Osteoblast (primary cell): Measurements from ENCODE around the gene HOXB3. TPM values are rescaled to one million over a fixed set of nuclear protein-coding genes. Genes with fewer than 3 reads are reported as not detected.

Source experiments
- DNase-seq: peaks from one replicate; pipeline ENCODE4 v3.0.0; 2011; ENCODE audit warnings: low spot score, mixed read lengths; ENCODE audit not compliant: insufficient read length; ENCODE audit errors: missing footprints
- H2AFZ ChIP-seq: 2 replicates; pipeline ENCODE4 v1.6.0; 2011; ENCODE audit warnings: mild to moderate bottlenecking, low read length
- H3K27ac ChIP-seq: 2 replicates; pipeline ENCODE4 v1.5.1; 2011; ENCODE audit warnings: mild to moderate bottlenecking, low read depth, low read length, moderate library complexity
- H3K27me3 ChIP-seq: 2 replicates; pipeline ENCODE4 v1.6.0; 2012; ENCODE audit warnings: mild to moderate bottlenecking, control low read depth, inconsistent platforms, low read length, moderate library complexity; ENCODE audit not compliant: insufficient read depth
- H3K36me3 ChIP-seq: 2 replicates; pipeline ENCODE4 v1.5.1; 2011; ENCODE audit warnings: mild to moderate bottlenecking, low read length, control low read depth, moderate library complexity; ENCODE audit not compliant: insufficient read depth
- H3K4me1 ChIP-seq: 2 replicates; pipeline ENCODE4 v1.5.1; 2011; ENCODE audit warnings: mild to moderate bottlenecking, low read length, control low read depth, moderate library complexity; ENCODE audit not compliant: insufficient read depth
- H3K4me2 ChIP-seq: 2 replicates; pipeline ENCODE4 v1.6.0; 2011; ENCODE audit warnings: mild to moderate bottlenecking, low read length; ENCODE audit not compliant: insufficient read depth
- H3K4me3 ChIP-seq: fragments of 200-600 bp; sonication (generic); 3 replicates; pipeline ENCODE4 v1.5.1; 2012; ENCODE audit warnings: mild to moderate bottlenecking, low read length, inconsistent platforms; ENCODE audit not compliant: insufficient read depth
- H3K79me2 ChIP-seq: 2 replicates; pipeline ENCODE4 v1.6.0; 2012; ENCODE audit warnings: mild to moderate bottlenecking, low read length, control low read depth, inconsistent platforms; ENCODE audit not compliant: insufficient read depth
- H3K9me3 ChIP-seq: 2 replicates; pipeline ENCODE4 v1.5.1; 2011; ENCODE audit warnings: low read depth, low read length, control low read depth
- H4K20me1 ChIP-seq: 2 replicates; pipeline ENCODE4 v1.6.0; 2012; ENCODE audit warnings: mild to moderate bottlenecking, low read length, control low read depth; ENCODE audit not compliant: insufficient read depth
- CTCF ChIP-seq: IDR thresholded peaks from 2 replicates; pipeline ENCODE4 v1.5.1; 2011; ENCODE audit warnings: mild to moderate bottlenecking, low read depth, low read length, moderate library complexity; ENCODE audit errors: extremely low read depth
- total RNA-seq: library from RNA; depleted of rRNA; stranded (reverse); fragments of >200 nt; gene quantifications from 2 replicates; pipeline ENCODE4 v1.2.3, GENCODE V29; 2012

Gene HOXB3
- total RNA-seq, 1 donor, result 1.8 TPM

- H3K79me2 ChIP-seq, result no peaks in the 10 kb centered on the region
- H3K4me3 ChIP-seq, result no peak overlapping the region
- TF ChIP-seq CTCF, result no peak
- H3K27me3 ChIP-seq, result peaks cover 95% of the 10 kb centered on the region
- H3K27ac ChIP-seq, result no peak overlapping the region
- H3K9me3 ChIP-seq, result no peaks in the 10 kb centered on the region
- no peak overlapping the region for H2AFZ ChIP-seq
- DNase-seq, result no peak
- no peaks in the 10 kb centered on the region for H4K20me1 ChIP-seq
- H3K4me1 ChIP-seq, result no peaks in the 10 kb centered on the region
- H3K4me2 ChIP-seq, result no peak overlapping the region
- no peaks in the 10 kb centered on the region for H3K36me3 ChIP-seq
Measured at GRCh38 chr17:48592057-48592514, 2.0 kb upstream of the HOXB3 start.

DNA sequence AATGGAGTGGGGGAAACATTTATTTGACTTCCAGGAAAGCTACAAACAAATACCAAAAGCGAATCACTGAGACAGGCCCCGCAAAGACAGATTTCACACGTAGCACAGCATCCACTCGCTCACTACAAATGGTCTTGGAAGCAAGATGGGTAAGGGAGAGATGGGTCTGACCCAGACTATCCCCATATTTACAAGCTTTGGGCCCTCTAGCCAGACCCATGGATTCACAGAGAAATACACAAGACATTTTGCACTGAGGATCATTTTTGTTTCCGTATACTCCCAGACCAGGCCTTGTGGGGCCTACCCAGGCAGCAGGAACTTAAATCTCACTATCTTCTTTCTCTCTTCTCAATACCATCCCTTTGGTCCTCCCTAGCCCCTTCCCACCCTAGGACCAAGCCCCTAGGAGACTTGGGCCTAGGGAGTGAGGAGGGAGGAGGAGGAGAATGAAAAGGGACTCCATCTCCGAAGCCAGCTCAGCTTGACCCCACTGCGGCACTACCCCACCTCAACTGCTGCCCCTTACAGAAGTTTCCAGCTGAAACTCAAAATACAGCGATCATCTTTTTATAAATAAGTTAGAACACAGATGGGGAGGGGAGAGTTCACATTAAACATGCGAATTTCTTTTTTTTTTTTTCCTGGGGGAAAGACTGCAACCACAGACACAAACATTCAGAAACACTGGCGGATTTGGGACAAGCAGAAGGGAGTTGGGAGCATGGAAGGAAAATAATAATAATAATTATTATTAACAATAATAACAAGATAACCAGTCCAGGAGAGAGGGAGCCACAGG is 1.4 kb upstream of the HOXB3 start:
- Histone ChIP-seq H3K27me3 (peaks cover 95% of the 10 kb centered on the region), H2AFZ (no peak overlapping the region), H3K4me1 (no peaks in the 10 kb centered on the region), H3K4me3 (no peak overlapping the region), H3K27ac (no peak overlapping the region), H4K20me1 (no peaks in the 10 kb centered on the region), H3K4me2 (no peak overlapping the region), H3K36me3 (no peaks in the 10 kb centered on the region), H3K9me3 (no peaks in the 10 kb centered on the region), H3K79me2 (no peaks in the 10 kb centered on the region)
- TF ChIP-seq CTCF, result no peak
- no peak for DNase-seq

DNA sequence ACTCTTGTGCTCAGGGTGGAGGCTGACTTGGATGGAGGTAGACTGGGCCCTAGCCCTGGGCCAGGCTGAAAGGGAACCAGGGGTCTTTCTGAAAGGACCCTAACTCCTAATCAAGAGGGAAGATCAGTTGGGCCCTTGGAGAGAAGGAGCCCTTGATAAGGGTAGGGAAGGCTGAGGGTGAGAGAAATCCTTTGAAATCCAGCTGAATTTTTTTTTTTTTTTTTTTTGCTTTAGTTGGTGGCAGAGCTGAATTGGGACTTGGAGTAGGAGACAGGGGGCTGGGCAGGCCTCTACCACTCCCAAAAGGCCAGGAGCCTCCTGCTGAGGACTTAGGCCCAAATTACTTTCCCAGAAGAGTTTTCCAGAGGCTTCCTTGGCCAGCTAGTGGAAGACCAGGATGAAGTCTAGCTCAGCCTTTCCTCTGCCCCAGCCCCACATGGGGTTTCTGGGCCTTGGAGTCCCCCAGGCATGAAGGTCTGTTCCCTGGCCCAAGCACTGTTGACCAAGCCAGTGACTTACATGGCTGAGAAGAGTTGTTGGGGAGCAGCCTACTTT is 643 bp upstream of the HOXB3 start:
- Histone ChIP-seq H3K4me3 (no peak overlapping the region), H3K36me3 (no peaks in the 10 kb centered on the region), H2AFZ (no peak overlapping the region), H3K79me2 (no peaks in the 10 kb centered on the region), H3K9me3 (no peaks in the 10 kb centered on the region), H3K4me1 (peaks cover 6% of the 10 kb centered on the region), H4K20me1 (no peaks in the 10 kb centered on the region), H3K27me3 (peaks cover 95% of the 10 kb centered on the region), H3K27ac (no peak overlapping the region), H3K4me2 (no peak overlapping the region)
- DNase-seq, result no peak
- no peak for TF ChIP-seq CTCF

DNA sequence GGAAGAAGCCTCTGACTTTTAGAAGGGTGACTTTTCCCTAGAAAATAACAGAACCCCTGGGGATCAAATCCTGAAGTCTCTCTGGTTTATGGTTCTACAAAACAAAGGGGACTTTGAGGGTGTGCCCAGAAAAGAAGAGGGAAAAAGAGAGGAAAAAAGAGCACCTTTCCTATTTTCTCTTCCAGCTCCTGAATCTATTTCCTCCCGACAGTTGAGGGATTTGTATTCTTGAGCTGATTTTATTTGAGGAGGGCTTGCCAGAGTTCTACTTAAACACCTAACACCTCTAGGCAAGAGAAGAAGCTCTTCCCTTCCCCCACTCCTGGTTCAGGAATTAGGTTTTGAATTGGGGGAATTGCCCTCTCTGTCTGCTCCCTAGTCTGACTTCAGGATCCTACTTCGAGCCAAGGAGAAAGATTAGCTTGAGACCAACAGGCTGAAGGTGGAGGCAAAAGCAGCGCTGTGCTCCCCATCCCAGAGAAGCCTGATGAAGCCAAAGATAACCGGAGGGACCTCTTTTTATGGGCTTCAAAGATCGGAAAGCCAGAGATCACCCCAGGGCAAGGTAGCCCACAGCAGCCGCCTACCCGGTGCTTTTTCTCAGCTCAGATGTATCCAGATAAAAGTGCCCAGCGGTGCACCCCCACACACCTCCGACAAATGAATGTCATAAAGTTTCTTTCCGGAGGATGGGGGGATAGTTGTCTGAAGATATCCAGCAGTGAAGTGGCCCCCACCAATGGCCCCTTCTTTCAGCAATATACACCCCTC is 796 bp downstream of the HOXB3 start:
- Histone ChIP-seq H3K36me3 (no peaks in the 10 kb centered on the region), H3K4me3 (no peak overlapping the region), H3K4me1 (peaks cover 11% of the 10 kb centered on the region), H2AFZ (no peak overlapping the region), H3K27me3 (peaks cover 85% of the 10 kb centered on the region), H3K27ac (no peak overlapping the region), H3K9me3 (no peaks in the 10 kb centered on the region), H3K4me2 (no peak overlapping the region), H3K79me2 (no peaks in the 10 kb centered on the region), H4K20me1 (no peaks in the 10 kb centered on the region)
- no peak for DNase-seq
- no peak for TF ChIP-seq CTCF
